ENCODE measurements around the gene BRAF. TPM values are rescaled to one million over a fixed set of nuclear protein-coding genes. Genes with fewer than 3 reads are reported as not detected.
"Not testable (repeated sequence)": the region's sequence is repeated elsewhere in the genome, so short reads cannot be mapped to it uniquely, and the experiment has no call there.

BRAF gene
- polyA plus RNA-seq, 1 donor (not counting 4 experiments of a cell fraction or from before 2014, with no cell fraction given), result 12.4 TPM

DNA sequence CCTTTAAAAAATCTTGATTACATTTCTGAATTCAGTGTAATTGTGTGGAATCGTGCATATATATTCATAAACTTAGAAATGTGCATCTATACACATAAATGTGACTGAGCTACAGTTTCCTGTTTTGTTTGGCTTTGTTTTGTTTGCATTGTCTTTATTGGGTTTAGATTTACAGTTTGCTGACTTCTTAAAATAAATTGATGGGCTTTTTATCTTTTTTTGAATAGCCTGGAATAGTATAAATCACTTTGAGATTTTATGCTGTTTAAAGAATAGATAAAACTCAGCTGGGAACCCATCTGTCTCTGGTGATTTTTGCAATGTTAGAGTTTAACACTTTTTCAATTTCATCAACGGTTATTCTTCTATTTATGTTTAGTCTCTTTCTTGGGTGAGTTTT, 21.2 kb upstream of the BRAF start:
- H3K4me3 ChIP-seq (ENCODE audit: control insufficient read depth in 2 of 3, extremely low read depth in 1 of 3, insufficient read depth in 2 of 3, low read depth in 1 of 3, low read length in 3 of 3), result no peak overlapping the region
- FAIRE-seq, result no peak

DNA sequence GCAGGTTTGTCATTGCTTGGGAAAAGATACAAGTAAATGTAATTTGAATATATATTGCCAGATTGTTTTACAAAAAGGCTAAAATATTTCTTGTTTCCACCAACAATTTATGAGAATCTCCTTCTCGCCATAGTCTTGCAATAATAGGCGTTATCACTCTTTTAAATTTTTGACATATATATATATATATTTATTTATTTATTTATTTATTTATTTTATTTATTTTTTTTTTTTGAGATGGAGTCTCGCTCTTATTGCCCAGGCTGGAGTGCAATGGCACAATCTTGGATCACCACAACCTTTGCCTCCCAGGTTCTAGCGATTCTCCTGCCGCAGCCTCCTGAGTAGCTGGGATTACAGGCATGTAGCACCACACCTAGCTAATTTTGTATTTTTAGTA, 17.5 kb upstream of the BRAF start:
- H3K4me1 ChIP-seq (ENCODE audit: control insufficient read depth, extremely low read depth, insufficient read depth, low read length); dilution Hi-C loops (cut with MboI; ENCODE audit: extremely low pct_ligation_motif_present, low sequenced_read_pairs); H3K4me3 ChIP-seq (ENCODE audit: control insufficient read depth in 2 of 3, extremely low read depth in 1 of 3, insufficient read depth in 2 of 3, low read depth in 1 of 3, low read length in 3 of 3); H3K27ac ChIP-seq (ENCODE audit: control insufficient read depth, insufficient read depth, low read length); FAIRE-seq; H4K20me1 ChIP-seq (ENCODE audit: control insufficient read depth, extremely low read depth, insufficient read depth, low read length); H2AFZ ChIP-seq (ENCODE audit: control insufficient read depth, low read length); DNase-seq (ENCODE audit: low read depth, low spot score); H3K4me2 ChIP-seq (ENCODE audit: control insufficient read depth, extremely low read depth, insufficient read depth, low read depth, low read length); H3K9ac ChIP-seq (ENCODE audit: control insufficient read depth, extremely low read depth, insufficient read depth, low read length); H3K9me3 ChIP-seq (ENCODE audit: control insufficient read depth, low read depth, low read length); H3K79me2 ChIP-seq (ENCODE audit: control insufficient read depth, insufficient read depth, low read length); H3K9me1 ChIP-seq (ENCODE audit: control insufficient read depth, extremely low read depth, insufficient read depth, low read length); H3K27me3 ChIP-seq (ENCODE audit: control insufficient read depth, extremely low read depth, insufficient read depth, low read length); H3K36me3 ChIP-seq (ENCODE audit: control insufficient read depth in 2 of 2, extremely low read depth in 1 of 2, insufficient read depth in 2 of 2, low read length in 2 of 2): not testable (repeated sequence)

More for the DNA sequence above, 21.2 kb upstream of the BRAF start:
- Histone ChIP-seq H3K9ac (ENCODE audit: control insufficient read depth, extremely low read depth, insufficient read depth, low read length) (no peak overlapping the region), H3K9me3 (ENCODE audit: control insufficient read depth, low read depth, low read length) (no peaks in the 10 kb centered on the region), H3K36me3 (ENCODE audit: control insufficient read depth in 2 of 2, extremely low read depth in 1 of 2, insufficient read depth in 2 of 2, low read length in 2 of 2) (no peaks in the 10 kb centered on the region), H3K79me2 (ENCODE audit: control insufficient read depth, insufficient read depth, low read length) (no peaks in the 10 kb centered on the region), H3K27ac (ENCODE audit: control insufficient read depth, insufficient read depth, low read length) (no peak overlapping the region), H4K20me1 (ENCODE audit: control insufficient read depth, extremely low read depth, insufficient read depth, low read length) (no peaks in the 10 kb centered on the region), H3K4me1 (ENCODE audit: control insufficient read depth, extremely low read depth, insufficient read depth, low read length) (no peaks in the 10 kb centered on the region), H3K4me2 (ENCODE audit: control insufficient read depth, extremely low read depth, insufficient read depth, low read depth, low read length) (no peak overlapping the region), H3K9me1 (ENCODE audit: control insufficient read depth, extremely low read depth, insufficient read depth, low read length) (no peaks in the 10 kb centered on the region), H2AFZ (ENCODE audit: control insufficient read depth, low read length) (no peak overlapping the region), H3K27me3 (ENCODE audit: control insufficient read depth, extremely low read depth, insufficient read depth, low read length) (no peaks in the 10 kb centered on the region)
- dilution Hi-C loops (cut with MboI; ENCODE audit: extremely low pct_ligation_motif_present, low sequenced_read_pairs), result no loop called here
- no peak for TF ChIP-seq EZH2 (IDR thresholded peaks at IDR 0.05; ENCODE audit: low read length)
- TF ChIP-seq, protein P1, sequence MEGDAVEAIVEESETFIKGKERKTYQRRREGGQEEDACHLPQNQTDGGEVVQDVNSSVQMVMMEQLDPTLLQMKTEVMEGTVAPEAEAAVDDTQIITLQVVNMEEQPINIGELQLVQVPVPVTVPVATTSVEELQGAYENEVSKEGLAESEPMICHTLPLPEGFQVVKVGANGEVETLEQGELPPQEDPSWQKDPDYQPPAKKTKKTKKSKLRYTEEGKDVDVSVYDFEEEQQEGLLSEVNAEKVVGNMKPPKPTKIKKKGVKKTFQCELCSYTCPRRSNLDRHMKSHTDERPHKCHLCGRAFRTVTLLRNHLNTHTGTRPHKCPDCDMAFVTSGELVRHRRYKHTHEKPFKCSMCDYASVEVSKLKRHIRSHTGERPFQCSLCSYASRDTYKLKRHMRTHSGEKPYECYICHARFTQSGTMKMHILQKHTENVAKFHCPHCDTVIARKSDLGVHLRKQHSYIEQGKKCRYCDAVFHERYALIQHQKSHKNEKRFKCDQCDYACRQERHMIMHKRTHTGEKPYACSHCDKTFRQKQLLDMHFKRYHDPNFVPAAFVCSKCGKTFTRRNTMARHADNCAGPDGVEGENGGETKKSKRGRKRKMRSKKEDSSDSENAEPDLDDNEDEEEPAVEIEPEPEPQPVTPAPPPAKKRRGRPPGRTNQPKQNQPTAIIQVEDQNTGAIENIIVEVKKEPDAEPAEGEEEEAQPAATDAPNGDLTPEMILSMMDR (optimal IDR thresholded peaks at IDR 0.05 in 1 of 3, IDR thresholded peaks at IDR 0.05 in 1 of 3, conservative IDR thresholded peaks at IDR 0.05 in 1 of 3; ENCODE audit: extremely low read depth in 1 of 3, insufficient read depth in 2 of 3, low read length in 3 of 3), result no peak
- DNase-seq (ENCODE audit: low read depth, low spot score), result no peak

DNA sequence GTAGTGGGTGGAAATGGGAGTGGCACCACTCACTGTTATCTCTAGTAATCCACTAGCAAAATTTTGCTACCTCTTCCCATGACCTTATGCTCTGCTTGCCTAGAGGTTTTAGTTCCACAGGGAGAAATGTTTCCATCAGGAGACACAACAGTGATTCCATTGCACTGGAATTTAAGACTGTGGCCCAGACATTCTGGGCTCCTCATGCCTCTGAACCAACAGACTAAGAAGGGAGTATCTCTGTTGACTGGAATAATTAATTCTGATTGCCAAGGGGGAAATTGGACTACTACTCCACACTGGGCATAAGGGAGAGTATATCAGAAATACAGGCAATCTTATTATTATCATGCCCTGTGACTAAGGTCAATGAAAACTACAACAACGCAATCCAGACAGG, 16.2 kb upstream of the BRAF start:
- Histone ChIP-seq H3K4me2 (ENCODE audit: control insufficient read depth, extremely low read depth, insufficient read depth, low read depth, low read length) (no peak overlapping the region), H3K27ac (ENCODE audit: control insufficient read depth, insufficient read depth, low read length) (no peak overlapping the region), H3K36me3 (ENCODE audit: control insufficient read depth in 2 of 2, extremely low read depth in 1 of 2, insufficient read depth in 2 of 2, low read length in 2 of 2) (no peaks in the 10 kb centered on the region), H3K79me2 (ENCODE audit: control insufficient read depth, insufficient read depth, low read length) (no peaks in the 10 kb centered on the region), H4K20me1 (ENCODE audit: control insufficient read depth, extremely low read depth, insufficient read depth, low read length) (no peaks in the 10 kb centered on the region), H3K9me3 (ENCODE audit: control insufficient read depth, low read depth, low read length) (no peaks in the 10 kb centered on the region), H3K4me1 (ENCODE audit: control insufficient read depth, extremely low read depth, insufficient read depth, low read length) (no peaks in the 10 kb centered on the region), H3K27me3 (ENCODE audit: control insufficient read depth, extremely low read depth, insufficient read depth, low read length) (no peaks in the 10 kb centered on the region), H3K4me3 (ENCODE audit: control insufficient read depth in 2 of 3, extremely low read depth in 1 of 3, insufficient read depth in 2 of 3, low read depth in 1 of 3, low read length in 3 of 3) (no peak overlapping the region), H3K9ac (ENCODE audit: control insufficient read depth, extremely low read depth, insufficient read depth, low read length) (no peak overlapping the region), H3K9me1 (ENCODE audit: control insufficient read depth, extremely low read depth, insufficient read depth, low read length) (no peaks in the 10 kb centered on the region), H2AFZ (ENCODE audit: control insufficient read depth, low read length) (no peak overlapping the region)
- dilution Hi-C loops (cut with MboI; ENCODE audit: extremely low pct_ligation_motif_present, low sequenced_read_pairs), result no loop called here
- FAIRE-seq (no peak), DNase-seq (ENCODE audit: low read depth, low spot score) (no peak)
- TF ChIP-seq, protein P1 (optimal IDR thresholded peaks at IDR 0.05 in 1 of 3, IDR thresholded peaks at IDR 0.05 in 1 of 3, conservative IDR thresholded peaks at IDR 0.05 in 1 of 3; ENCODE audit: extremely low read depth in 1 of 3, insufficient read depth in 2 of 3, low read length in 3 of 3), result no peak
- TF ChIP-seq EZH2 (IDR thresholded peaks at IDR 0.05; ENCODE audit: low read length), result no peak
